Heart right ventricle (tissue), 16 donors: ENCODE data around the gene PHKG2. TPM values are rescaled to one million over a fixed set of nuclear protein-coding genes. Genes with fewer than 3 reads are reported as not detected.

ENCODE experiments used
- ATAC-seq, 8 donors: fragments of 200-7000 bp; cut with Tn5 transposase; one replicate each; pipeline ENCODE4 v1.9.1; 2020; ENCODE audit warnings: mild to moderate bottlenecking in 8 of 8, moderate library complexity in 8 of 8, moderate number of reproducible peaks in 1 of 8
- DNase-seq, 2 donors: peaks; one replicate each; pipeline ENCODE4 v3.0.0-alpha.2; 2020
- H3K27ac ChIP-seq, 10 donors: fragments of 200-600 bp; sonication (generic) in 2 of 10; one replicate each; pipeline versions ENCODE4 v1.5.0 to v1.8.0; 2020 to 2022; ENCODE audit warnings: mild to moderate bottlenecking in 3 of 10
- H3K27me3 ChIP-seq, 7 donors: fragments of 200-600 bp; one replicate each; pipeline ENCODE4 v1.8.0; 2021 to 2022; ENCODE audit warnings: mild to moderate bottlenecking in 2 of 7
- H3K36me3 ChIP-seq, 9 donors: fragments of 200-600 bp; sonication (generic) in 1 of 9; one replicate each; pipeline versions ENCODE4 v1.5.0 to v1.8.0; 2020 to 2022; ENCODE audit warnings: mild to moderate bottlenecking in 2 of 9
- H3K4me1 ChIP-seq, 9 donors: fragments of 200-600 bp; sonication (generic) in 1 of 9; one replicate each; pipeline versions ENCODE4 v1.5.0 to v1.8.0; 2020 to 2022; ENCODE audit warnings: mild to moderate bottlenecking in 4 of 9
- H3K4me3 ChIP-seq, 10 donors: fragments of 200-600 bp; sonication (generic) in 2 of 10; one replicate each; pipeline versions ENCODE4 v1.5.0 to v1.8.0; 2020 to 2022; ENCODE audit warnings: mild to moderate bottlenecking in 7 of 10, moderate library complexity in 2 of 10
- H3K9me3 ChIP-seq, 11 donors: fragments of 200-600 bp in 10 of 11; sonication (generic) in 2 of 11; one replicate each; pipeline versions ENCODE4 v1.5.0 to v1.8.0; 2013 to 2022; ENCODE audit warnings: mild to moderate bottlenecking in 2 of 11, control low read depth in 1 of 11, moderate library complexity in 1 of 11
- WGBS, 2 donors: extraction: QIAGEN DNeasy Blood & Tissue Kit; methylation state at CpG; one replicate each; pipeline ENCODE4 v1.1.7; 2013; ENCODE audit warnings: inconsistent platforms in 1 of 2; 5-methylcytosine and 5-hydroxymethylcytosine counted together
- intact Hi-C, 10 donors: fragments of 100-400 bp; cut with DNase I; formaldehyde crosslinking; loops; one replicate each; pipeline versions ENCODE4 v1.11.1 to v1.14.2; 2022
- polyA plus RNA-seq, 2 donors: library from polyadenylated mRNA; stranded (reverse); fragments of 200-250 nt; gene quantifications; one replicate each; pipeline ENCODE4 v1.2.3, GENCODE V29; 2013
- total RNA-seq, 10 donors: library from RNA; stranded (reverse); fragmentation: NEBNext Ultra II Directional in 3 of 10; extraction: Animal tissue kit (Norgen Biotek cat#: 25700) in 3 of 10; gene quantifications; one replicate each; pipeline versions ENCODE4 v1.2.1 to v1.2.4, GENCODE V29; 2021 to 2023
- TF ChIP-seq, protein P1 (sequence below), 9 donors: fragments of 200-600 bp; sonication (generic) in 2 of 9; IDR thresholded peaks; one replicate each; pipeline versions ENCODE4 v1.5.0 to v1.8.0; 2021 to 2022; ENCODE audit warnings: antibody characterized with exemption in 9 of 9, mild to moderate bottlenecking in 5 of 9, moderate library complexity in 1 of 9
- donor health status: Arrhythmogenic right ventricular cardiomyopathy.
- donor health status: ischemic (EF 13 %, LVEDD 7.1; RV severe dilation, severe dysfunction).
- donor health status: healthy with polysubstance abuse.
- donor health status: DM: no; HTN: yes; CAD: no.
- donor health status: DM: no; HTN: no; CAD: no.
- donor health status: ischemic (EF 25% LVEDD 6.9; RV normal size, moderate dysfunction).
- donor health status: ischemic (EF 25% LVEDD 5.7; RV mildly dilated, moderate dysfunction).
- donor health status: healthy.
- donor health status: DM: yes; HTN: yes; CAD: no.
- donor health status: Ischemic cardiomyopathy.
- donor health status: ischemic (EF 35%, LVEDD 5.7; RV mildly dilated, moderate dysfunction).
- donor health status: nonischemic (EF 11% LVEDD 7.7; RV severe dilation, severe dysfunction).
- donor health status: DM: yes; HTN: yes; CAD: no.
- donor health status: PGD.
- donor health status: ischemic (EF 29% LVEDD 5.4; RV normal size, mild dysfunction).
- donor health status: nonischemic (EF 23%, LVEDD 6.1; RV moderate dilation, normal function).

Gene PHKG2
- total and polyA plus RNA-seq, 12 donors = 12.1 to 40.7 (median 15.8) TPM

DNA sequence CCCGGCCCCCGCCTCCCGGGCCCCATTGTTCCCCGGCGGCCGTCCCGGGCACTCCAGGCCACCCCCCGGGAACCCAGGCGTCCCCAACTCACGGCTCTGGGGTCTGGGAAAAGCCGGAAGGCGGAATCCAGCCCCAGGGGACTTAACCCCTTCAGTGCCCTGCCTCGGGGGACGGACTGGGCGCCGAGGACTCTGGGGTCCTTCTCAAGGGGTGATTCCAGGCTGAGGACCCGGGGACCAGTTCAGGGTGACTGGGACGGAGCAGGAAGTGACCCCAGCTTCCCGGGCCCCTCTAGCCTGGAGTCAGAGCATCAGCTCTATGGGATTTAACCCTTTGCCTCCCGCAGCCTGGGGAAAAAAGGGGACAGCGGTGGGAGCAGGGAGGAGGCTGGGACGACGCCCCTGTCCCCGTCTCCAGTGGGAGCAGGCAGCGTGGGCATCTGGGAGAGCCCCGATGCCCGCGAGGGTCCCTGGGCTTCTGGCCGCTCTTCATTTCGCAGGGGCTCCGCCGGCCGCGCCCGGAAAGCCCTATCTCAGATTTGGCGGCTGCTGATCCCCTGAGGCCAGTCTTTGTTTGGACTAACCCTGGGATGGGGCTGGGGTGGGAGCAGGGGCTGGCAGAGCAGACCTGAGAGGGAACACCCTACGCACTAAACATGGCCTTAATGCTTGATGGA lies 38.8 kb downstream of the PHKG2 start, which contains the start of gene ZNF629:
Gene ZNF629, minus strand, starts transcription at position 270 of the 677 bp plus-strand sequence. CDS start 2,723 bp downstream, outside the sequence.
- TF ChIP-seq, protein P1, sequence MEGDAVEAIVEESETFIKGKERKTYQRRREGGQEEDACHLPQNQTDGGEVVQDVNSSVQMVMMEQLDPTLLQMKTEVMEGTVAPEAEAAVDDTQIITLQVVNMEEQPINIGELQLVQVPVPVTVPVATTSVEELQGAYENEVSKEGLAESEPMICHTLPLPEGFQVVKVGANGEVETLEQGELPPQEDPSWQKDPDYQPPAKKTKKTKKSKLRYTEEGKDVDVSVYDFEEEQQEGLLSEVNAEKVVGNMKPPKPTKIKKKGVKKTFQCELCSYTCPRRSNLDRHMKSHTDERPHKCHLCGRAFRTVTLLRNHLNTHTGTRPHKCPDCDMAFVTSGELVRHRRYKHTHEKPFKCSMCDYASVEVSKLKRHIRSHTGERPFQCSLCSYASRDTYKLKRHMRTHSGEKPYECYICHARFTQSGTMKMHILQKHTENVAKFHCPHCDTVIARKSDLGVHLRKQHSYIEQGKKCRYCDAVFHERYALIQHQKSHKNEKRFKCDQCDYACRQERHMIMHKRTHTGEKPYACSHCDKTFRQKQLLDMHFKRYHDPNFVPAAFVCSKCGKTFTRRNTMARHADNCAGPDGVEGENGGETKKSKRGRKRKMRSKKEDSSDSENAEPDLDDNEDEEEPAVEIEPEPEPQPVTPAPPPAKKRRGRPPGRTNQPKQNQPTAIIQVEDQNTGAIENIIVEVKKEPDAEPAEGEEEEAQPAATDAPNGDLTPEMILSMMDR (IDR thresholded peaks at IDR 0.05) = peak in 2 of 9 donors; percentile 9 to 10
- 1% methylated on average over 36 to 37 of the region's 37 CpGs for WGBS, 2 donors
- H3K4me1 ChIP-seq = peaks cover 10 to 26% (median 23%) of the 10 kb centered on the region in 9 donors
- H3K27me3 ChIP-seq = no peaks in the 10 kb centered on the region
- ATAC-seq = peak; percentile 80 to 94 (median 89)
- peaks cover 0 to 23% (median 14%) of the 10 kb centered on the region in 9 donors for H3K36me3 ChIP-seq
- intact Hi-C loops = loop anchor here in 4 of 10 donors (1.0 kb wide), 1 partner anchor 18 kb away; no protein-coding TSS in a partner anchor
- peak; percentile 69 to 84 for DNase-seq
- peak within 1 kb of the TSS; percentile 74 to 99 (median 96) for H3K27ac ChIP-seq
- peak within 1 kb of the TSS; percentile 71 to 99 (median 88) for H3K4me3 ChIP-seq
- H3K9me3 ChIP-seq = no peaks in the 10 kb centered on the region

DNA sequence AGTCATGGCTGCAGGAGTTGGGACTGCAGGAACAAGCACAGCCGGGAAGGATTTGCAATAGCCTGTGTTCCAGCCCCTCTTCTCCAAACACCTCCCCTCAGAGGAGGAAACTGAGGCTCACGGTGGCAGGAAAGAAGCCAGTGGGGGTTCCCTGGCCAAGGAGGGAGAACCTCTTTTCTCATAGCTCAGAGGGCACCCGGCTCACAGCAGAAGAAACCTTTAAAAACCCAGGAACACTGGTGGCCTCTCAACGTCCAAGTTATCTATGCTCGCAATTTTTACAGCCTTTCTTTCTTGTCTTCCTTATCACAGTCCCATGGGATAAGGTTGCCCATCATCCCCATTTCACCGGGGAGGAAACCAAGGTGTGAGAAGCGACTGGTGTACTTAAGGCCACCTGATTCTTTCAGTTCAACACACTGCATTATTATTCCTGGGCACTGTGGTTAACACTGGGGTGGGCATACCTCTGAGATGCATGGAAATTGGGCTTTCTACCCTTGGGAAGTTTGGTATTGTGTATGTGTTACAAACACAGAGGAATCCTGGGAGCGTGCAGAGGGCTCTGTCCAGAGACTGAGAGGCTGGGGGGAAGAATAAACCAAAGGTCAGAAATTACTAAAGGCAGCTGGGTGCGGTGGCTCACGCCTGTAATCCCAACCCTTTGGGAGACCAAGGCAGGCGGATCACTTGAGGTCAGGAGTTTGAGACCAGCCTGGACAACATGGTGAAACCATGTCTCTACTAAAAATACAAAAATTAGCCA lies 39.6 kb downstream of the PHKG2 start:
- intact Hi-C loops = loop anchor here in 4 of 10 donors (1.0 kb wide), 1 partner anchor 18 kb away; no protein-coding TSS in a partner anchor

DNA sequence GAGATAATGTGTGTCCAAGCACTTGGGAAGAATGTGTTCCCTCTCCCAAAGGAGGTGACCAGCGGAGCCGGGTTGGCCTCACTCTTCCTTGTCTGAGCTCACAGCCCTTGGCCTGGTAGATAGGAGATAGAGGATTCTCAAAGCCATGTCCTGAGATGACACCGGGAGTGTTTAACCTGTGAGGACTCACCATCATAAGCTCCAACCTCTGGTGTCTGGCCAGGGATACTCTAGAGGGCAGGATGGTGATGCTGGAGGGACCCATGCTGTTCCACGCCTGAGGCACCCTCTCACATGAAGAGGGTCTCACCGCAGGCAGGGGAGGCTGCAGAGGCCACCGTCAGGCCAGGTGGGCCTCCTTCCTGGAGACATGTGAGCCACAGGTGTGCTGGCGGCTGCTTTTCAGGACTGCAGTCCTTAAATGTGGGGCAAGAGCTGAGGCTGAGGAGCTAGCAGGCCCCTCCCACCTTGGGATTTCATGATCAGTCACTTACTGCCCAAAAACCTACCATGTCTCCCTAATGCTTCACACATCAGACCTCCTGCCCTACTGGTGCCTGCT lies 45.4 kb downstream of the PHKG2 start:
- ATAC-seq = no peak
- H3K36me3 ChIP-seq = no peaks in the 10 kb centered on the region
- no peak overlapping the region for H3K4me3 ChIP-seq
- H3K27me3 ChIP-seq = no peaks in the 10 kb centered on the region
- no peaks in the 10 kb centered on the region for H3K4me1 ChIP-seq
- TF ChIP-seq, protein P1 (IDR thresholded peaks at IDR 0.05) = no peak
- no peak for DNase-seq
- H3K9me3 ChIP-seq = no peaks in the 10 kb centered on the region
- intact Hi-C loops = no loop called here
- WGBS, 2 donors = 79 to 85% methylated on average over 7 of the region's 7 CpGs
- H3K27ac ChIP-seq = no peak overlapping the region

More for the DNA sequence above, 39.6 kb downstream of the PHKG2 start:
- Histone ChIP-seq H3K27ac (peak overlapping the region; percentile 74 to 99 (median 96)), H3K27me3 (no peaks in the 10 kb centered on the region), H3K4me3 (peak overlapping the region; percentile 71 to 99 (median 88)), H3K9me3 (no peaks in the 10 kb centered on the region), H3K36me3 (peaks cover 0 to 16% (median 8%) of the 10 kb centered on the region in 9 donors), H3K4me1 (peaks cover 10 to 26% (median 23%) of the 10 kb centered on the region in 9 donors)
- DNase-seq (no peak), ATAC-seq (no peak)
- WGBS, 2 donors = 37 to 39% methylated on average over 11 of the region's 11 CpGs
- TF ChIP-seq, protein P1 (IDR thresholded peaks at IDR 0.05) = no peak

DNA sequence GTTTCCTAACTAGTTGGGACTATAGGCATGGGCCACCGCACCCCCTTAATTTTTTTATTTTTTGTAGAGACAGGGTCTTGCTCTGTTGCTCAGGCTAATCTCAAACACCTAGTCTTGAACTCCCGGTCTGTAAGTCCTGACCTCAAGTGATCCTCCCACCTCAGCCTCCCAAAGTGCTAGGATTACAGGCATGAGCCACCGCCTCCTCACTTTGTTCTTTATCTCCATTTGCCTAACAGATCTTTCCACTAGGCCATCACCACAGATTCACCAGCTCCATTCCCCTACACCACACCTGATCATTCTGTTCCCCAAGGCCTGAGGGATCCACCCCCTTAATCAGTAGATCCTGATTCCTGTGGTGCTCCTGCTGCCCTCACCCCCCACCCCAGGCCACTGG lies 46.4 kb downstream of the PHKG2 start:
- ATAC-seq (no peak), DNase-seq (no peak)
- no peaks in the 10 kb centered on the region for H3K27me3 ChIP-seq
- TF ChIP-seq, protein P1 (IDR thresholded peaks at IDR 0.05) = no peak
- H3K9me3 ChIP-seq = no peaks in the 10 kb centered on the region
- H3K36me3 ChIP-seq = no peaks in the 10 kb centered on the region
- WGBS, 2 donors = 87 to 98% methylated on average over 3 of the region's 3 CpGs
- intact Hi-C loops = no loop called here
- H3K27ac ChIP-seq = no peak overlapping the region
- no peaks in the 10 kb centered on the region for H3K4me1 ChIP-seq
- no peak overlapping the region for H3K4me3 ChIP-seq
